ENCODE measurements around the gene MGAT1.

DNA sequence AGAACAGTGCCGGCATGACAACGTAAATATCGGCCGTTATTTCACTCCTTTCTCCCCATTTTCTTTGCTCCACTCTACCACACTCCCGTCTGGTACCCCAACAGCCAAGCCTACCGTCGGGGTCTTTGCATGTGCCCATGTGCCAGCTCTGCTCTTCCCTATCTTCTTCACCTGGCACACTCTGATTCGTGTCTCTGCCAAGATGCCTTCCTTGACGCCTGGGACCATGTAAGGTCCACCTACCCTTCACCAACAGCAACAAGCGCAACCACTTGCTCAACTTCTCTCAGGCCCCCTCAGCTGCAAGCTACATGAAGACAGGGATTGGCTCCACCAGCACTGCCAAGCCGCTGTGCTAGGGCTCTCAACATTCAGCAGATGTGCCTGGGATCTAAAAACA lies 4.4 kb downstream of the MGAT1 start:
- TF ChIP-seq RAD21 (conservative IDR thresholded peaks at IDR 0.05) (no peak), POLR2AphosphoS5 (IDR thresholded peaks at IDR 0.05) (no peak), TAF1 (IDR thresholded peaks at IDR 0.05; ENCODE audit: low read depth) (no peak), EZH2 (IDR thresholded peaks at IDR 0.05; ENCODE audit: borderline replicate concordance, insufficient read depth, low read length, poor library complexity, severe bottlenecking) (no peak), EP300 (conservative IDR thresholded peaks at IDR 0.05; ENCODE audit: poor library complexity, severe bottlenecking) (no peak), SMC3 (conservative IDR thresholded peaks at IDR 0.05; ENCODE audit: poor library complexity) (no peak), MXI1 (conservative IDR thresholded peaks at IDR 0.05; ENCODE audit: poor library complexity, severe bottlenecking) (no peak)
- TF ChIP-seq, protein P1, sequence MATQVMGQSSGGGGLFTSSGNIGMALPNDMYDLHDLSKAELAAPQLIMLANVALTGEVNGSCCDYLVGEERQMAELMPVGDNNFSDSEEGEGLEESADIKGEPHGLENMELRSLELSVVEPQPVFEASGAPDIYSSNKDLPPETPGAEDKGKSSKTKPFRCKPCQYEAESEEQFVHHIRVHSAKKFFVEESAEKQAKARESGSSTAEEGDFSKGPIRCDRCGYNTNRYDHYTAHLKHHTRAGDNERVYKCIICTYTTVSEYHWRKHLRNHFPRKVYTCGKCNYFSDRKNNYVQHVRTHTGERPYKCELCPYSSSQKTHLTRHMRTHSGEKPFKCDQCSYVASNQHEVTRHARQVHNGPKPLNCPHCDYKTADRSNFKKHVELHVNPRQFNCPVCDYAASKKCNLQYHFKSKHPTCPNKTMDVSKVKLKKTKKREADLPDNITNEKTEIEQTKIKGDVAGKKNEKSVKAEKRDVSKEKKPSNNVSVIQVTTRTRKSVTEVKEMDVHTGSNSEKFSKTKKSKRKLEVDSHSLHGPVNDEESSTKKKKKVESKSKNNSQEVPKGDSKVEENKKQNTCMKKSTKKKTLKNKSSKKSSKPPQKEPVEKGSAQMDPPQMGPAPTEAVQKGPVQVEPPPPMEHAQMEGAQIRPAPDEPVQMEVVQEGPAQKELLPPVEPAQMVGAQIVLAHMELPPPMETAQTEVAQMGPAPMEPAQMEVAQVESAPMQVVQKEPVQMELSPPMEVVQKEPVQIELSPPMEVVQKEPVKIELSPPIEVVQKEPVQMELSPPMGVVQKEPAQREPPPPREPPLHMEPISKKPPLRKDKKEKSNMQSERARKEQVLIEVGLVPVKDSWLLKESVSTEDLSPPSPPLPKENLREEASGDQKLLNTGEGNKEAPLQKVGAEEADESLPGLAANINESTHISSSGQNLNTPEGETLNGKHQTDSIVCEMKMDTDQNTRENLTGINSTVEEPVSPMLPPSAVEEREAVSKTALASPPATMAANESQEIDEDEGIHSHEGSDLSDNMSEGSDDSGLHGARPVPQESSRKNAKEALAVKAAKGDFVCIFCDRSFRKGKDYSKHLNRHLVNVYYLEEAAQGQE (IDR thresholded peaks at IDR 0.05; ENCODE audit: borderline replicate concordance): no peak
- TF ChIP-seq, protein P2, sequence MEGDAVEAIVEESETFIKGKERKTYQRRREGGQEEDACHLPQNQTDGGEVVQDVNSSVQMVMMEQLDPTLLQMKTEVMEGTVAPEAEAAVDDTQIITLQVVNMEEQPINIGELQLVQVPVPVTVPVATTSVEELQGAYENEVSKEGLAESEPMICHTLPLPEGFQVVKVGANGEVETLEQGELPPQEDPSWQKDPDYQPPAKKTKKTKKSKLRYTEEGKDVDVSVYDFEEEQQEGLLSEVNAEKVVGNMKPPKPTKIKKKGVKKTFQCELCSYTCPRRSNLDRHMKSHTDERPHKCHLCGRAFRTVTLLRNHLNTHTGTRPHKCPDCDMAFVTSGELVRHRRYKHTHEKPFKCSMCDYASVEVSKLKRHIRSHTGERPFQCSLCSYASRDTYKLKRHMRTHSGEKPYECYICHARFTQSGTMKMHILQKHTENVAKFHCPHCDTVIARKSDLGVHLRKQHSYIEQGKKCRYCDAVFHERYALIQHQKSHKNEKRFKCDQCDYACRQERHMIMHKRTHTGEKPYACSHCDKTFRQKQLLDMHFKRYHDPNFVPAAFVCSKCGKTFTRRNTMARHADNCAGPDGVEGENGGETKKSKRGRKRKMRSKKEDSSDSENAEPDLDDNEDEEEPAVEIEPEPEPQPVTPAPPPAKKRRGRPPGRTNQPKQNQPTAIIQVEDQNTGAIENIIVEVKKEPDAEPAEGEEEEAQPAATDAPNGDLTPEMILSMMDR (IDR thresholded peaks at IDR 0.05; ENCODE audit: poor library complexity, severe bottlenecking): no peak
